H1 (cell line): ENCODE data around the gene EXO1. TPM values are rescaled to one million over a fixed set of nuclear protein-coding genes. Genes with fewer than 3 reads are reported as not detected.

Source experiments
- ATF2 ChIP-seq: IDR thresholded peaks from 2 replicates; pipeline ENCODE4 v1.6.1; 2012; ENCODE audit warnings: low read length, inconsistent platforms
- CBX8 ChIP-seq: fragments of 300-800, 300-1000 bp; sonication (generic); IDR thresholded peaks from 2 replicates; pipeline ENCODE4 v1.7.1; 2016; ENCODE audit warnings: low read depth, low read length, borderline replicate concordance
- CHD7 ChIP-seq: fragments of 300-600 bp; sonication (generic); IDR thresholded peaks from 2 replicates; pipeline ENCODE4 v1.7.1; 2012; ENCODE audit warnings: low read length, moderate library complexity, mild to moderate bottlenecking, inconsistent platforms; ENCODE audit not compliant: insufficient replicate concordance
- FOSL1 ChIP-seq: IDR thresholded peaks from 2 replicates; pipeline ENCODE4 v1.6.1; 2011; ENCODE audit warnings: mild to moderate bottlenecking, low read depth, low read length, moderate library complexity; ENCODE audit not compliant: insufficient read depth
- KDM1A ChIP-seq: fragments of 200-600, 300-600 bp; sonication (generic); IDR thresholded peaks from 2 replicates; pipeline ENCODE4 v1.7.1; 2016; ENCODE audit warnings: mild to moderate bottlenecking, low read length, borderline replicate concordance
- MAFK ChIP-seq: IDR thresholded peaks from 2 replicates; pipeline ENCODE4 v1.6.1; 2012; ENCODE audit warnings: low read depth, mild to moderate bottlenecking, improper control_type of control experiment, low read length
- POU5F1 ChIP-seq: IDR thresholded peaks from 2 replicates; pipeline ENCODE4 v1.6.1; 2011; ENCODE audit warnings: low read depth, mild to moderate bottlenecking, low read length, moderate library complexity
- SP4 ChIP-seq: IDR thresholded peaks from 2 replicates; pipeline ENCODE4 v1.6.1; 2012; ENCODE audit warnings: low read length, inconsistent platforms
- TBP ChIP-seq: IDR thresholded peaks from 2 replicates; pipeline ENCODE4 v1.6.1; 2011; ENCODE audit warnings: low read depth, low read length, improper control_type of control experiment
- polyA plus RNA-seq, 7 experiments: library from polyadenylated mRNA; depleted of rRNA in 3 of 7; stranded (reverse) in 5 of 7; unstranded in 2 of 7; fragments of >200 nt in 5 of 7; fragments of 200-250 nt in 2 of 7; gene quantifications; 1 replicate in 5 of 7; 2 replicates in 1 of 7; 4 replicates in 1 of 7; pipeline versions ENCODE4 v1.2.1 to v1.2.3, GENCODE V29; 2011 to 2013; ENCODE audit warnings: missing spikeins in 2 of 7, mixed read lengths in 2 of 7
- total RNA-seq: library from RNA; stranded (reverse); fragmentation: NEBNext Ultra II Directional; extraction: Animal tissue kit (Norgen Biotek cat#: 25700); gene quantifications from 2 replicates; pipeline ENCODE4 v1.2.1, GENCODE V29; 2021

The EXO1 gene
- total and polyA plus RNA-seq, 2 of the 8 experiments (the other 6 are each of a cell fraction or from before 2014, with no cell fraction given): 9.2 to 43.0 TPM

GRCh38 chr1:241840164-241840563 is 7.8 kb upstream of the EXO1 start (continued):
- TF ChIP-seq CHD7 (no peak), CBX8 (no peak), SP4 (no peak), KDM1A (no peak), FOSL1 (no peak), POU5F1 (no peak), ATF2 (no peak), MAFK (no peak), TBP (no peak)
